LNCaP clone FGC (cell line): ENCODE results near the gene CBX7.

Experiments
- DNase-seq: peaks from one replicate; pipeline ENCODE4 v3.0.0-alpha.2; 2011; ENCODE audit warnings: low read depth
- H3K4me3 ChIP-seq: 2 replicates; pipeline ENCODE4 v1.5.1; 2011; ENCODE audit warnings: mild to moderate bottlenecking, low read depth, low read length, control low read depth
- CTCF ChIP-seq: IDR thresholded peaks from 2 replicates; pipeline ENCODE4 v1.5.1; 2012; ENCODE audit warnings: mild to moderate bottlenecking; ENCODE audit not compliant: control insufficient read depth, insufficient read depth; ENCODE audit errors: extremely low read depth

CBX7 gene

GRCh38 chr22:39178206-39179111 lies 26.0 kb upstream of the CBX7 start:
- no peak overlapping the region for H3K4me3 ChIP-seq
- no peak for DNase-seq
- no peak for TF ChIP-seq CTCF

GRCh38 chr22:39177791-39178190 lies 25.3 kb upstream of the CBX7 start:
- H3K4me3 ChIP-seq: no peak overlapping the region
- no peak for DNase-seq
- TF ChIP-seq CTCF: no peak

- no peak for DNase-seq
- TF ChIP-seq CTCF: no peak
- no peak overlapping the region for H3K4me3 ChIP-seq
Observed at GRCh38 chr22:39177456-39177775, 24.9 kb upstream of the CBX7 start.

- no peak for TF ChIP-seq CTCF
- DNase-seq: no peak
- no peak overlapping the region for H3K4me3 ChIP-seq
Observed at GRCh38 chr22:39176714-39177455, 24.4 kb upstream of the CBX7 start.

GRCh38 chr22:39176143-39176713 lies 23.7 kb upstream of the CBX7 start:
- no peak for TF ChIP-seq CTCF
- H3K4me3 ChIP-seq: no peak overlapping the region
- no peak for DNase-seq

GRCh38 chr22:39175353-39176142 lies 23.1 kb upstream of the CBX7 start:
- TF ChIP-seq CTCF: no peak
- H3K4me3 ChIP-seq: no peak overlapping the region
- no peak for DNase-seq
